Measurements from ENCODE around the gene GUCY2D. TPM values are rescaled to one million over a fixed set of nuclear protein-coding genes. Genes with fewer than 3 reads are reported as not detected.

The GUCY2D gene
- total RNA-seq, 4 donors from 2014 or later = not detected

DNA sequence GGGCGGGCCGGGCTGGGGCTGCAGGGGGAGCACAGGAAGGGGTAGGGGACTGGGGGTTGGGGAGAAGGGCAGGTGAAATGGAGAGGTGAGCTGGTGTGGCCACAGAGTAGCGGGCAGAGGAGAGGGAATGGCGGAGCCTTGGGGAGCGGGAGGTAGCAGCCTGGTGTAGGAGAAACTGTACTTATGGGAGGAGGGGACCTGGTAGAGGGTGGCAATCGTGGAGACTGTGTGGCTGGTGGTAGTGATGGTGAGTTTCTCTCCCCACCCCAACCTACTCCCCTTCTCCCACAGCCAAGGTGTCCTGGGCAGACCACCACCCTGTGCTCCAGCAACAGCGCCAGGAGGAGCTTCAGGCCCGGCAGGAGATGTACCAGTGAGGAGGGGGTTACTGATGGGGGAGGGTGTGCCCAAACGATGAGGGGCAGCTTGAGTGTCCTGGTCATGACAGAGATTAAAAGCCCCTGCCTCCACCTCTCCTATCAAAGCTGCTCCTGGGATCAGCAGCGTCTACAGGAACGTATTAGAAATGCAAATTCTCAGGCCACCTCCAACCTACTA is 37.3 kb downstream of the GUCY2D start:
- peaks cover 27% of the 10 kb centered on the region for H3K27me3 ChIP-seq
- H3K27ac ChIP-seq = no peak overlapping the region
- peak overlapping the region; percentile 38 for H3K4me3 ChIP-seq
- no peak for DNase-seq (ENCODE audit: low spot score in 2 of 2)
- no peaks in the 10 kb centered on the region for H3K9me3 ChIP-seq
- 48% methylated on average over 10 of the region's 11 CpGs for WGBS
- TF ChIP-seq POLR2AphosphoS5 (IDR thresholded peaks at IDR 0.05) (no peak), EP300 (IDR thresholded peaks at IDR 0.05) (no peak), POLR2A (IDR thresholded peaks at IDR 0.05) (no peak)
- TF ChIP-seq, protein P1, sequence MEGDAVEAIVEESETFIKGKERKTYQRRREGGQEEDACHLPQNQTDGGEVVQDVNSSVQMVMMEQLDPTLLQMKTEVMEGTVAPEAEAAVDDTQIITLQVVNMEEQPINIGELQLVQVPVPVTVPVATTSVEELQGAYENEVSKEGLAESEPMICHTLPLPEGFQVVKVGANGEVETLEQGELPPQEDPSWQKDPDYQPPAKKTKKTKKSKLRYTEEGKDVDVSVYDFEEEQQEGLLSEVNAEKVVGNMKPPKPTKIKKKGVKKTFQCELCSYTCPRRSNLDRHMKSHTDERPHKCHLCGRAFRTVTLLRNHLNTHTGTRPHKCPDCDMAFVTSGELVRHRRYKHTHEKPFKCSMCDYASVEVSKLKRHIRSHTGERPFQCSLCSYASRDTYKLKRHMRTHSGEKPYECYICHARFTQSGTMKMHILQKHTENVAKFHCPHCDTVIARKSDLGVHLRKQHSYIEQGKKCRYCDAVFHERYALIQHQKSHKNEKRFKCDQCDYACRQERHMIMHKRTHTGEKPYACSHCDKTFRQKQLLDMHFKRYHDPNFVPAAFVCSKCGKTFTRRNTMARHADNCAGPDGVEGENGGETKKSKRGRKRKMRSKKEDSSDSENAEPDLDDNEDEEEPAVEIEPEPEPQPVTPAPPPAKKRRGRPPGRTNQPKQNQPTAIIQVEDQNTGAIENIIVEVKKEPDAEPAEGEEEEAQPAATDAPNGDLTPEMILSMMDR (IDR thresholded peaks at IDR 0.05) = no peak
- peaks cover 37% of the 10 kb centered on the region for H3K4me1 ChIP-seq
- H3K36me3 ChIP-seq = no peaks in the 10 kb centered on the region

DNA sequence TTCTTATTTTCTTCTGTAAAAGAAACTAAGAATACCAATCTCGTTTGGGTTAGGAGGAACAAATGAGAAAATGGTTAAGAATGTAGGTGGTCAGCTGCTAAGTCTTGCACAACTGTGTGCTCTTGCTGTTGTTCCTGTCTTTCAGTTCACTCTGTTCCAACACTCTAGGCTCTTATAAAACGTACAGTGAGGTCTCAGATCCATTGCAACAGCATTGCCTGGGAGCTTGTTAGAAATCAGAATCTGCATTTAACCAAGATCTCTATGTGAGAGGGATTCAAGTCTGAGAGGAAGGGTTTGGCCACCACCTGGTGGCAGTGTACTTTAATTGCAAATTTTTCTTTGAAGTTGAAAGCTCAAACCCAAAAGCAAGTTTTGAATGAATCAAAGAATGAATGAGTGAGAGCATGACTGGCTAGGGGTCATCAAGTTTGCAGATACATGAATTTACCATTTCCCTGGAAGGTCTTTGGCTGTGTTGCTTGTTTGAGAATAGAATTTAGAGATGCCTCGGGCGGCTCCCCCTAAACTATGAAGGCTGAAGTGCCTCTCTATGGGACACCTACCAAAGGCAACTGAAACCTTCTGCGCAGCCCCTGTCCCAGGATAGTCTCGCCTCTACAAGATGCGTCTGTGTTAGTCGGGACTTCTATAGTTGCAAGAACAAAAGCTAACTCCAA is 39.0 kb downstream of the GUCY2D start:
- no peak overlapping the region for H3K4me3 ChIP-seq
- H3K27ac ChIP-seq = peak overlapping the region; percentile 61
- no peaks in the 10 kb centered on the region for H3K36me3 ChIP-seq
- peak in 1 of 2 donors; percentile 68 for DNase-seq (ENCODE audit: low spot score in 2 of 2)
- no peaks in the 10 kb centered on the region for H3K9me3 ChIP-seq
- peaks cover 37% of the 10 kb centered on the region for H3K4me1 ChIP-seq
- WGBS = 53% methylated on average over 7 of the region's 8 CpGs
- peaks cover 30% of the 10 kb centered on the region for H3K27me3 ChIP-seq
- TF ChIP-seq POLR2AphosphoS5 (IDR thresholded peaks at IDR 0.05) = no peak
- TF ChIP-seq EP300 (IDR thresholded peaks at IDR 0.05) = no peak
- TF ChIP-seq, protein P1 (IDR thresholded peaks at IDR 0.05) = peak; percentile 47 to 61

DNA sequence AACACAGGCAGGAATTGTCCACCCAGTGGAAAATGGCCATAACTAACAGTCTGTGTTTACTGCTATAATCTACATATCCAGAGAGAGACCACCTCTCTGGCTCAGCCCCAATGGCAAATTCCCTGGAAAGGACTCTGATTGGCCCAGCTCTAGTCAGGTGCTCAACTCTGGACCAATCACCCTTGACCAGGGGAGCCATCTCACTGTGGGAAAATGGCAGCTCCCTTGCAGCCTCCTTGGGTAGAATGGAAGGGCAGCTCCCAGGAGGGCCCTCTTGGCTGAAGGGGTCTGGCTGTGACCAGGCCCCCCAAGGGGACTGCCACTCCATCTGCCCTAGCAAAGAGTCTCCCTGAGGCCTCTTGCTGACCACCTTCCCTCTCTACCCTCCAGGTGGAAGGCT is 39.6 kb downstream of the GUCY2D start:
- Histone ChIP-seq H3K36me3 (no peaks in the 10 kb centered on the region), H3K27me3 (peaks cover 32% of the 10 kb centered on the region), H3K4me1 (peaks cover 37% of the 10 kb centered on the region), H3K27ac (no peak overlapping the region), H3K4me3 (no peak overlapping the region), H3K9me3 (no peaks in the 10 kb centered on the region)
- peak in 1 of 2 donors; percentile 24 for DNase-seq (ENCODE audit: low spot score in 2 of 2)
- TF ChIP-seq POLR2AphosphoS5 (IDR thresholded peaks at IDR 0.05) = no peak

DNA sequence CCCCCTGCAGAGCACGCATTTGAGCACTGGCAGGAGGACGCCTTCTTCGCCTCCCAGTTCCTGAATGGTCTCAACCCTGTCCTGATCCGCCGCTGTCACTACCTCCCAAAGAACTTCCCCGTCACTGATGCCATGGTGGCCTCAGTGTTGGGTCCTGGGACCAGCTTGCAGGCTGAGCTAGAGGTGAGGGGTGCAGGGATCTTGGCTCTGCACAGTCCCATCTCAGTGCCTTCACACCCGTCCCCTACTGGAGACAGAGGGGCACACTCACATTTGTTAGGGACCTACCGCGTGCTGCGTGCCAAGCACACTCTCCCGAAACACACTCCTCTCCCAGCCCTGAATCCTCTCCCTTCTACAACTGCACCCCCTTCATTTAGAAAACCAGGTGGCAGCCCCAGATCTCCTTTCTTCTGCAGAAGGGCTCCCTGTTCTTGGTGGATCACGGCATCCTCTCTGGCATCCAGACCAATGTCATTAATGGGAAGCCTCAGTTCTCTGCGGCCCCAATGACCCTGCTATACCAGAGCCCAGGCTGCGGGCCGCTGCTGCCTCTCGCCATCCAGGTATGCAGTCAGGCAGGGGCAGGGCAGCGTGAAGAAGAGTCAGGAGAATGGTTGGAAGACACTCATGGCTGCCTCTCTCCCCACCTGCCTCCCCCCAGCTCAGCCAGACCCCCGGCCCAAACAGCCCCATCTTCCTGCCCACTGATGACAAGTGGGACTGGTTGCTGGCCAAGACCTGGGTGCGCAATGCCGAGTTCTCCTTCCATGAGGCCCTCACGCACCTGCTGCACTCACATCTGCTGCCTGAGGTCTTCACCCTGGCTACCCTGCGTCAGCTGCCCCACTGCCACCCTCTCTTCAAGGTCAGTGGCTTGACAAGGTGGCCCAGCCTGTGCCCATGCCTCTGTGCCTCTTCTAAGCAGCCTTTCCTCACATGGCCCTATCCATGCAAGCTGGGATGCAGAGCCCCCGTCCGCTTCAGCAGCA is 42.7 kb downstream of the GUCY2D start:
- peaks cover 14% of the 10 kb centered on the region for H3K27me3 ChIP-seq
- no peak overlapping the region for H3K27ac ChIP-seq
- H3K4me3 ChIP-seq = no peak overlapping the region
- WGBS = 78% methylated on average over 16 of the region's 24 CpGs
- TF ChIP-seq, protein P1 (IDR thresholded peaks at IDR 0.05) = no peak
- no peak for TF ChIP-seq POLR2AphosphoS5 (IDR thresholded peaks at IDR 0.05)
- no peak for TF ChIP-seq EP300 (IDR thresholded peaks at IDR 0.05)
- no peak for TF ChIP-seq POLR2A (IDR thresholded peaks at IDR 0.05)
- H3K36me3 ChIP-seq = no peaks in the 10 kb centered on the region
- peaks cover 20% of the 10 kb centered on the region for H3K4me1 ChIP-seq
- H3K9me3 ChIP-seq = no peaks in the 10 kb centered on the region
- peak in 1 of 2 donors; percentile 69 for DNase-seq (ENCODE audit: low spot score in 2 of 2)

DNA sequence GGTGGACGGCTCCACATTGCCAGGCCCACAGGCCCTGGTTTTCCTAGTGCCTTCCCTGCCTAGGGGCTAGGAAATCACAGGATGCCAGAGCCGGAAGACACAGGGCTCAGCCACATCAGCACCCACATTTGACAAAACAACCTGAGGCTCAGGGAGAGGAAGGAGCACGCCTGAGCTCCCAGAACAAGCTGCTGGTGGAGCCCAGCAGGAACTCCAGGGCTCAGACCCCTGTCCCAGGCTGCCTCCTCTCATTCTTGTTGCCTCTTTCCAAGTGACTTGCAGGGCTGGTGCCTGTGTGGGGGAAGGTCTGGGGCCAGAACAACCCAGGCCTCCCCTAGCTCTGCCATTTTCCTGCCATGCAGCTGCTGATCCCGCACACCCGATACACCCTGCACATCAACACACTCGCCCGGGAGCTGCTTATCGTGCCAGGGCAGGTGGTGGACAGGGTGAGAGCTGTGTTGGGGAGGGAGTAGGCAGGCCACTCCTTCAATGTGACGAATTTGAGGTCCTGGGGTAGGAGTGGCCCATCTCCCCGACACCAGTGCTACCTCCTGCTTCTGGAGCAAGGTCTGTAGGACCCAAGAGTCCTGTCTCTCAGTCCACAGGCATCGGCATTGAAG is 44.0 kb downstream of the GUCY2D start:
- Histone ChIP-seq H3K9me3 (no peaks in the 10 kb centered on the region), H3K4me1 (peaks cover 7% of the 10 kb centered on the region), H3K4me3 (no peak overlapping the region), H3K27ac (no peak overlapping the region), H3K27me3 (peaks cover 14% of the 10 kb centered on the region), H3K36me3 (no peaks in the 10 kb centered on the region)
- peak in 1 of 2 donors; percentile 59 for DNase-seq (ENCODE audit: low spot score in 2 of 2)
- no peak for TF ChIP-seq EP300 (IDR thresholded peaks at IDR 0.05)
- TF ChIP-seq, protein P1 (IDR thresholded peaks at IDR 0.05) = no peak
- TF ChIP-seq POLR2AphosphoS5 (IDR thresholded peaks at IDR 0.05) = no peak
- TF ChIP-seq POLR2A (IDR thresholded peaks at IDR 0.05) = no peak
- 75% methylated on average over 6 of the region's 11 CpGs for WGBS

All from suprapubic skin (tissue), 4 donors.